M059J (cell line): ENCODE results near the gene CILP2. TPM values are rescaled to one million over a fixed set of nuclear protein-coding genes. Genes with fewer than 3 reads are reported as not detected.

Source experiments
- DNase-seq: peaks from one replicate; pipeline ENCODE4 v3.0.0-alpha.2; 2012; ENCODE audit warnings: low read depth
- total RNA-seq: library from RNA; depleted of rRNA; stranded (reverse); fragments of >200 nt; shearing (Covaris generic); gene quantifications from 2 replicates; pipeline ENCODE4 v1.2.3, GENCODE V29; 2014

Gene CILP2
- total RNA-seq, 1 experiment from 2014 or later = 0.99 TPM

DNA sequence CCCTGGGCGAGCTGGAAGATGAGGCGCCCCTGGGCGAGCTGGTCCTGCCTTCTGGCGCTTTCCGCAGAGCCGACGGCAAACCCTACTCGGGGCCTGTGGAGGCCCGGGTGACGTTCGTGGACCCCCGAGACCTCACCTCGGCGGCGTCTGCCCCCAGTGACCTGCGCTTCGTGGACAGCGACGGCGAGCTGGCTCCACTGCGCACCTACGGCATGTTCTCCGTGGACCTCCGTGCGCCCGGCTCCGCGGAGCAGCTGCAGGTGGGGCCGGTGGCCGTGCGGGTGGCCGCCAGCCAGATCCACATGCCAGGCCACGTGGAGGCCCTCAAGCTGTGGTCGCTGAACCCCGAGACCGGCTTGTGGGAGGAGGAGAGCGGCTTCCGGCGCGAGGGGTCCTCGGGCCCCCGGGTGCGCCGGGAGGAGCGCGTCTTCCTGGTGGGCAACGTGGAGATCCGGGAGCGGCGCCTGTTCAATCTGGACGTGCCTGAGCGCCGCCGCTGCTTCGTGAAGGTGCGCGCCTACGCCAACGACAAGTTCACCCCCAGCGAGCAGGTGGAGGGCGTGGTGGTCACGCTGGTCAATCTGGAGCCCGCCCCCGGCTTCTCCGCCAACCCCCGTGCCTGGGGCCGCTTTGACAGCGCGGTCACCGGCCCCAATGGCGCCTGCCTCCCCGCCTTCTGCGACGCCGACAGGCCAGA, 6.3 kb downstream of the CILP2 start:
- no peak for DNase-seq

- DNase-seq = no peak
Observed at GRCh38 chr19:19544954-19545591, 7.0 kb downstream of the CILP2 start.

GRCh38 chr19:19545707-19546106, 7.6 kb downstream of the CILP2 start:
- DNase-seq = no peak

- DNase-seq = no peak
Observed at GRCh38 chr19:19546751-19547162, 8.7 kb downstream of the CILP2 start.

DNA sequence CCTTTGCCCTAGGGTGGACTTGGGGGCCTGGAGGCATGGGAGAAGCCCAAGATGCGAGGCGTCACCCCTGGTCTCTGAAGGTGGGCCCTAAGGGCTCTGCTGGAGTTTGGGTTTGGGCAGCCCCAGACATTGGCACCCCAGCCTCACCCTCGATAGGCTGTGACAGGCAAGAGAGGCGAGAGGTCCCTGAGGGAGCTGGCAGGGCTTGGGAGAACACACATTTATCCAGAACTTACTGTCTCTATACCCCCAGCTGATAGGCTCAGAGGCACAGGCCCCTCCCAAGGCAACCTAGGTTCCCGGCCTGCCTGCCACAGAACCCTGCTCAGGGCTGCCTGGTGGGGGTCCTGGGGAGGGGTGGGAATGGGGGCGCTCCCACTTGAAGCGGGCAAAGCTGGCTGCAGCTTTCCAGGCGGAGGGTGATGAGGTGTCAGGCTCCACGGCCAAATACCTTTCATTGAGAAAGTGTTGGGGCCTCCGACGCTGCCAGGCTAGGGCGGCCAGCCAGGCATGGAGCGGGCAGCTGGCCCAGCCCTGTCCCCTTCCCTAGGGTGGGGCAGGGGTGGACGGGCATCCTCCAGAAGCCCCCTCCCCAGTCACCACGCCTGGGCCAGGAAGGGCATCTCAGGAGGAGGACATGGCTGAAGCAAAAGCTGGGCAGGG, 9.7 kb downstream of the CILP2 start:
- DNase-seq = no peak

DNA sequence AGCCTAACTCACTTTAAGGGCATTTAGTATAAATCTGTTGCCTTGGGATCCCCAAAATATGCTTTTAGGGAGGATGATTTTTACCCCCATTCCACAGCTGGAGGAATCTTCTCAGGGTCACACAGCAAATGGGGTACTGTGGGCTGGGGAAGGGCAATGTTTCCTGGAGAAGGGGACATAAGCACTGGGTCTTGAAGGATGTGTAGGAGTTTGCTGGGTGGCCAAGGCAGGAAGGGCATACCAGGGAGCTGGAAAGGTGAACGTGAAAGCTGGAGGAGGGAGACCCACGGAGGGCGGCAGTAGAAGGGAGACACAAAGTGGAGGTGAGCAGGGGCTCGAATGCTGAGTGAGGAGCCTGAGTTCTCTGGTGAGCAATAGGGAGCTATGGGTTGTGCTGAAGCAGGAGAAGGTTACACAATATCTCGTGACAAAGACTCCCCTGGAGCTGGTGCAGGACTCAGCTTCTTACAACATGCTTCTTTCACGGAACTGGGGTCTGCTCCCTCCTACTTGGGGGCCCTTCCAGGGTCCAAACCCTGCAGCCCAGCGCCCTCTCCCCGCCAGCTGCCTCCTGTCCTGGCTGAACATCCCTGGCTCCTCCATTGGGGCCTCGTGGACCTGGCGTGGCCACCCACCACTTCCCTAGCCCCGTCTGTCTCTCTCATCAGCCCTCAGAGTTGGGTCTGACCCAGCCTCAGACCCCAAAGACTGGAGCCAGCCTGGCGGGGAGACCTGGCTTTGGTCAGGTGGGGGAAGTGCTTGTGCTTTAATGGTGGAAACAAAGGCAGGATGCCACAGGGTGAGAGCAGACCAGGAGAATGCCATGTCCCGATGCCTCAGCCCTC, 11.1 kb downstream of the CILP2 start:
- no peak for DNase-seq

- no peak for DNase-seq
Observed at GRCh38 chr19:19549804-19550464, 11.9 kb downstream of the CILP2 start.

DNA sequence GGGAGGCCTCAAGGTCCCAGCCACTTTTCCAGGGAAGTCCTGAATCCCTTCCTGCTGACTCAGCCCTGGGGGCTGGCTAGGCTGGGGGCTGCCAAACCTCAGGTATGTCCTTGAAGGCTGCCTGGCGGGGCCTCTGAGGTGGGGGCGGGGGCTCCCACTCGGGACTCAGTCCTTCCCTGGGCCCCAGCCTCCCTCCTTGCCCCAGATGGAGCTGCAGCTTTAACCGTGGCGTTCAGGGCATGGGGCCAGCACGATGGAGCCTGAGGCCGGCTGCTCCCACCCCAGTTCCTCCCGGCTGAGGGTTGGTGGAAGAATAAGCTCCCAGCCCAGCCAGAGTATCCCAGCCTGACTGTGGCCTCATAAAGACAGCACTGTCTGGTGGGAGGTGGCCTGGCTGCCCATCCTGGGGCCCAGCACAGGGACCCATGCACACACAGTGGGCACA, 12.4 kb downstream of the CILP2 start:
- peak; percentile 73 for DNase-seq

GRCh38 chr19:19550972-19551852, 13.1 kb downstream of the CILP2 start:
- no peak for DNase-seq

DNA sequence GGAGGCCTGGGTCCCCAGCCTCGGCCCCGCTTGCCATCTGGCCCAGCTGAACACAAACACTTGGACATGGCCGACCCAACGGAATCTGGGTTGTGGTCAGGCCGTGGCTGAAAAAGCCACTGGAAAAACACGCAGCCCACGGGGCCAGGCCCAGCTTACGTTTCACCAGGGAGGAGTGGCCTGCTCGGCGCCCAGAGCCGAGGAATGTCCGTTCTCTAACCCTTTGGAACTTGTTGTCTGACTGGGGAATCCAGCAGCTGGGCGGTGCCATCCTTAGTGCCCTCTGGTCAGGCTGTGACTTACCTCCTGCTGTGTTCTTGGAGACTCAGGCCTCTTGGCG, 13.8 kb downstream of the CILP2 start:
- peak; percentile 45 for DNase-seq

- DNase-seq = peak; percentile 40
Observed at GRCh38 chr19:19552798-19553197, 14.7 kb downstream of the CILP2 start.

DNA sequence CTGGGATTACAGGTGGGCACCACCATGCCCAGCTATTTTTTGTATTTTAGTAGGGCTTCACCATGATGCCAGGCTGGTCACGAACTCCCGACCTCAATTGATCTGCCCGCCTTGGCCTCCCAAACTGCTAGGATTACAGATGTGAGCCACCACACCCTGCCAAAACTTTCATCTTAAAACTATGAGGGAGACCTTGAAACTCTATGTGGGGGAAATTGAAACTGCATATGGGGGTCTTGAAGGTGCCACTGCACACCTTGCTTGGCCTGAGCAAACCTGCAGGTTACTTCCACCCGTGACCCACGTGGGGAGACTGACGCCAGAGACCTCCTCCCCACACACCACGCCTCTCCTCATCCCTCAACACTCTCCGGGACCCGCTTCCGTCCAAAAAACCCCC, 15.6 kb downstream of the CILP2 start:
- DNase-seq = no peak

DNA sequence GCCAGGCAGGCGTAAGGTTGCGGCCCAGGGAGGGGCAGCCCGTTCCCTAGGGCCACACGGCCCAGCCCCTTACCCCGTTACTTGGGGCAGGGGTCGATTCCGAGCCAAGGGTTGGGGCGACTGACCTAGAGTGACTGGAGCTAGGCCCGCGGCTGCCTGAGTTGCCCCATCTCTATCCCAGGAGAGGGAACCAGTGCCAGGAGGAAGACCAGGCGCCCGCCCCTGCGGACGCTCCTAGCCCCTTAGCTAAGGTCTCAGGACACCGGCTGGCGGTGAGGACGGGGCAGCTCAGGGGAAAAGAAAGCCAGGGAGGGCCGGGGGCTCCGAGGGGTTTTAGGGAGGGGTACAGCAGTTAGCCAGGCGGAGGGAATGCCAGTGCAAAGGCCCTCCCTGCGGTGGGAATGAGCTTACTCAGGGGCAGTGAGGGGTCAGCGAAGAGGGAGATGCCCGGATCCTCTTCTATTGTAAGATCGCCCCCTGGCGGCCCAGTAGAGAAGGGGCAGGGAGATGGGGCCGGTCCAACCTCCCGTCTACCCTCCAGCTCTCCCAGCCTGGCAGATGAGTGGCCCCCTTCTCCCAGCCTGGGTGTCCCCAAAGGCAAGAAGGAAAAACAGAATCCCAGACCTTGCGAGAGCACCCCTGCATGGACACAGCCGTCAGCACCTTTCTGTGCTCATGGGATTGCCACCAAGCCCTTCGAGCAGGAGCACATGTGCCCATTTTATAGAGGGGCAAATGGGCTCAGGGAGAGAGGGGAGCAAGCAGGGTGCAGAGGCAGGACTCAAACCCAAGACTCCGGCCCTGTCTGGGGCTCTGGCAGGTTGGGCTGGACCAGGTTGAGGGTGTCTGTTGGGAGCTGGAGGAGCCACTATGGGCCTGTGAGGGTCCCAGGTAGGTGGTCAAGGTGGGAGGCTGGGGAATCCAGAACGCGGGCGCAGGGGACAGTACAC, 16.3 kb downstream of the CILP2 start:
- peak; percentile 29 for DNase-seq

DNA sequence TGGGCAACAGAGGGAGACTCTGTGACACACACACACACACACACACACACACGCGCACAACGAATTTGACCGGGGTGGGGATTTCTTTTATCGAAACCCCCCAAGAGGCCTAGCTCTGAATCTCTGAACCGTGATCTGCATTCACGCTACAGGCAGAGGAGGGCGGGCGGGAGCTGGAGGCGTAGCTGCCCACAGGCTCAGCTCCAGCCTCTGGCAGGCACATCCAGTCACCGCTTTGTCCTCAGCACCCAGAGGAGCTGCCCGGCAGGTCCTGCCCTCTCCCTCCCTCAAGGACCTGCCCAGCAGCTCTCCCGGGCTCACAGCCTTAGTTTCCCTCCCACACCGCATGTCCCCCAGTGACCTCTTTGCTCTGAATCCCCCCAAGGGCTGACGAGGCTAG, 20.0 kb downstream of the CILP2 start:
- no peak for DNase-seq

GRCh38 chr19:19558636-19559035, 20.6 kb downstream of the CILP2 start:
- no peak for DNase-seq

DNA sequence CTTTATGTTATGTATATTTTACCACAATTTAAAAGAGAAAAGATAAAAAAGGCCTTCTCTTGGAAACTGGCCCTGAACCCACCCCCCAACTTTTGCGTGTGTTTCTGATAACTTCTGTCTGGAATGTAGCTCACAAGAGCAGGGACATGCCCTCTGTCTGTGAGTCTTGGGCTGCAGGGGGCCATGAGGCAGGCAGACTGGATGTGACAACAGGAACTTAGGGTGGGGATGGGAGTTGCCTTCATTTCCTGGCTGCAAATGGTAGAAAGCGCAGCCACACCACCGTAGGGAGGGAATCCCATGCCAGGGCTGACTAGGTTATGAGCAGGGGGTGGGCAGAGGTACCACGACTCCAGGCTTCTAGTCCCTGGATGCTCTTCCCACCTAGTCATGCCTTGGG, 21.9 kb downstream of the CILP2 start:
- no peak for DNase-seq

DNA sequence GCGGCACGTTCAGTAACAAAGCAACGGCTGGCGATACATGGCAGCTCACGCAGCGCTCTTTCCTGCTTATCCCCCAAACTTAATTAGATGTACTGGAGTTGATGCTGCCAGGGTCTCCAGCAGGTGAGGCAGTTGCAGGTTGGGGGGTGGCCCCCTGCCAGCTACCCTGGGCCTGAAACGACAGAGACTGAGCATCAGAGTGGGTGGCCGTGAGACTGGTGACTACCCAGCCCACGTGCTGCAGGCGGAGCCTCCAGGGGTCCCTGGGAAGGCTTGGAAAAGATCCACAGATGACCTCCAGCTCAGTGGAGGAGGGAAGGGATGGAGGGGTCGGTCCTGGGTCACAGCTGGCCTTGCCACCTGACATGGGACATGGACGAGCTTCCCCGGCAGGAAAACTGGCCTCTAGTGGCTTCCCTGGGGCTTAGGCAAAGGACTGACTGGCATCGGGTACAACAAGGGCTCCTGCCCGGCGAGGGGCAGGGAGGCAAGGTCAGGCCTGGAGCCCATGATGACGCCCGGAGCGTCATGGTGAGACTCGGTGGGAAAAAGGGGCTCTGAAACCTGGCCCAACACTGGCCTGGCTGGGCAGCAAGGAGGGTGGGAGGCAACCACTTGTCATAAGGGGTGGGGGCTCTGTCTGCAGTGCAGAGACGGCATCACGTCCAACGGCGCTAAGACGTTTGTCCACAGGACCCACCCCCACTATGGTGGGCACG, 24.0 kb downstream of the CILP2 start:
- DNase-seq = no peak

- no peak for DNase-seq
Observed at GRCh38 chr19:19562665-19563347, 24.7 kb downstream of the CILP2 start.
